ENCODE results near the gene TNFAIP8L2.
"Not testable (repeated sequence)": the region's sequence is repeated elsewhere in the genome, so short reads cannot be mapped to it uniquely, and the experiment has no call there.

Gene TNFAIP8L2

GRCh38 chr1:151192047-151192446 is 35.6 kb downstream of the TNFAIP8L2 start:
- no peak for DNase-seq

- no peak for DNase-seq
Measured at GRCh38 chr1:151193304-151193703, 36.9 kb downstream of the TNFAIP8L2 start.

DNA sequence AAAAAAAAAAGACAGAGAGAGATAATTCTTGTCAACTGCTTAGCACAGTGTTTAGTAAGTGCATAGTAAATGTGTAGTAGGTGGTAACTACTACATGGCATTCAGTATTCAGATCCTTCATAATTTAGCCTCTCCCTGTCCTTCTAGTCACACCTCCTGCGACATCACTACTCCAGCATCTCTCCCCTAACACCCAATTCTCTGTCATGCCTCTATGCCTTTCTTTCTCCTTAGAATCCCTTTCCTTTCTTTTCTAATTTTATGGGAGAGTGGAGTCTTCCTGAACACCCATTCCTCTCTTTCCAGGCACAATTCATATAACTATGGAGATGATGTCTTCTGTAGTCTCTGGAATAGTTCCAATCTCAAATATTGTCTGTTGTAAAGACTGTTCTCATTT is 37.4 kb downstream of the TNFAIP8L2 start:
- no peak for DNase-seq

- peak; percentile 90 for DNase-seq
Measured at GRCh38 chr1:151194894-151195594, 38.6 kb downstream of the TNFAIP8L2 start.

DNA sequence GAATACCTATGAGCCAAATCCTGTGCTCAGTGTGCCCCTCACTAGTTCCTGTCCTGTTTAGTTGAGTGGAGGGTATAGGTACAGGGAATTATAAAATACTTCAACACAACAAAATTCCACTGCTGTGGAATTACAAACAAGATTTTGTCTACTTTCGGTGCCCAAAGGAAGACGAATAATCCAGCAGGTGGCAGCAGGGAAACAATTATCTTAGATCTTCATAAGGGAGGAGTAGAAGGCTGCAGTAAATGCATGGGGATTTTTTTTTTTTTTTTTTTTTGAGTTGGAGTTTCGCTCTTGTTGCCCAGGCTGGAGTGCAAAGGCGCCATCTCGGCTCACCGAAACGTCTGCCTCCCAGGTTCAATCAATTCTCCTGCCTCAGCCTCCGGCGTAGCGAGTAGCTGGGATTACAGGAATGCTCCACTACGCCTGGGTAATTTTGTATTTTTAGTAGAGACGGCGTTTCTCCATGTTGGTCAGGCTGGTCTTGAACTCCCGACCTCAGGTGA is 39.9 kb downstream of the TNFAIP8L2 start:
- peak; percentile 90 for DNase-seq

DNA sequence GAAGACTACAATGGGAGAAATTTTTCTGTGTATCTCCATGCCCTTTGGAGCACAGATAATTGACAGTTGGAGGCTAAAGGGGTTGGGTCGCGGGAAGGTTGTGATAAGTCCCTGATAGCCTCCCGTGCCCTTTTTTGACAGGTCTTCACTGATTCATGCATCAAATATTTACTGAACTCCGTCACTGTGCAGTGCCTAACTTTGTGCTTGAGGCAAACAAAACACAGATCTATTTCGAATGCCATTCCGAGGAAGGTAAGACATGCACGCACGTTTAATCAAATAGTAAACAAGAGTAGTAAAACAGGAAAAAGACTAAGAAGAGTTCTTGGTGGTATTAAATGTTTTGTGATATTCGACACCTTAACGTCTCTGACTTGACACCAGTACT is 41.4 kb downstream of the TNFAIP8L2 start:
- no peak for DNase-seq

GRCh38 chr1:151198254-151199127 is 42.0 kb downstream of the TNFAIP8L2 start, which contains the start of gene PIP5K1A:
PIP5K1A (plus strand) TSS chr1:151198552; CDS start chr1:151198997, 445 bp downstream.
- peak; percentile 99 for DNase-seq

DNA sequence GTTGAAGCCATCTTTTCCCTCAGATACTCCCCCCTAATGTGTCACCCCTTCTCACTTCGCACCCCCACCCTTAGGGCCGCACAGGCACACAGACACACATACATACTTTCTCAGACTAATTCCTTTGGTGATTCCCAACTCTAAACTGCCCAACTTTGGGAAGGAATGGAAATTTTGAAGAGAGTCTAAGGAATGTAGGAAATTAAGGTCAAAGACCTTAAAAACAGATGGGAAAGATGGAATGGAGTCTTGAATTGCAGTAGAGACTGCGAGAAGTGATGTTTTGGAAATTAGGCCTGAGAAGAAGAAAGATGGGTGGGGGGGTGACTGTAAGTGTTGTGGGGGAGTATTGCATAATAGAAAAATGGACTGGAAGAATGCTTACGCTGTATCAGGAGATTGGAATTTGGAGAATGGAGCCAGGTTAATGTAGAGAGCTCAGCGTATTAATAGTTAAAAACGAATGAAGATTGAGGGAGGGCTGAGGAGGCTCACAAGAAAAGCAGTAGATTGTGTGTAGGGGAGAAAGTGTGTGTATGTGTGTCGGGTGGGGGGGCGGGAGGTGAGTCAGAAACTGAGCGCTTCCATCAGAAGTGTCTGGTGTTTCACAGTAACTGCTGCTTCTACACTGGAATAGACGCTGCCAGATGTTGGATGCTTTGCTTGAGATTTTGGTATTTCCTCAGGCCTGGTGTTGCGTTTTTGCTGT is 43.6 kb downstream of the TNFAIP8L2 start:
- peak; percentile 90 for DNase-seq

DNA sequence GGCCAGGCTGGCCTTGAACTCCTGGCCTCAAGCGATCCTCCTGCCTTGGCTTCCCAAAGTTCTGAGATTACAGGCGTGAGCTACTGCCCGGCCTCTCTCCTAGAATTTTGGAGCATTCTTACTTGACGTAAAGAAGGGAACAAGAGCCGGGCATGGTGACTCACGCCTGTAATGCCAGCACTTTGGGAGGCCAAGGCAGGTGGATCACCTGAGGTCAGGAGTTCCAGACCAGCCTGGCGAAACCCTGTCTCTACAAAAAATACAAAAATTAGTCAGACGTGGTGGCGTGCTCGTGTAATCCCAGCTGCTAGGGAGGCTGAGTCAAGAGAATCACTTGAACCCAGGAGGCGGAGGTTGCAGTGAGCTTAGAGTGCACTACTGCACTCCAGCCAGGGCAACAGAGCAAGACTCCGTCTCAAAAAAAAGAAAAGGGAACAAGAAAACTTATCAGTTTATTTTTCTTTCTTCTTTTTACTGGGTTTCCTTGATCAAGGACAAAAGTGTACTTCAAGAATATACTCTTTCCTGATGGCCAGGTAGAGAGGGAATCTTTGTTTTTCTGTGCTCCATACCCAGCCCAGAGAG is 49.0 kb downstream of the TNFAIP8L2 start:
- not testable (repeated sequence) for DNase-seq

Measured in fibroblast of skin of scalp (primary cell).